Muscle of back (tissue), 11 donors: ENCODE measurements around the gene DPP3. TPM values are rescaled to one million over a fixed set of nuclear protein-coding genes. Genes with fewer than 3 reads are reported as not detected.

ENCODE experiments used
- DNase-seq, 3 donors: peaks; one replicate each; pipeline versions ENCODE4 v3.0.0 to v3.0.0-alpha.2; 2013
- polyA plus RNA-seq, 10 donors: library from polyadenylated mRNA; unstranded; fragments of 120-200 nt; gene quantifications; one replicate each; pipeline ENCODE4 v1.2.1, GENCODE V29; 2013; ENCODE audit not compliant: insufficient read length in 10 of 10

DPP3 gene
- polyA plus RNA-seq, 10 donors: 18.5 to 24.1 (median 20.9) TPM

GRCh38 chr11:66556086-66556485 lies 75.9 kb downstream of the DPP3 start:
- no peak for DNase-seq

GRCh38 chr11:66557733-66558326 lies 77.6 kb downstream of the DPP3 start:
- DNase-seq: no peak

Other genes starting within 250 kb of the DPP3 start
- gene KLC2, start 222.7 kb upstream of the DPP3 start, polyA plus RNA-seq: 10 to 100 TPM; 14.6 to 17.3 (median 16.0) TPM
- 100 to 1,000 TPM in 1 of 10 donors, 10 to 100 TPM in 9; 74.8 to 101 (median 86.7) TPM for gene RAB1B, start 211.8 kb upstream of the DPP3 start, polyA plus RNA-seq
- gene CNIH2, start 202.3 kb upstream of the DPP3 start, polyA plus RNA-seq: 1 to 10 TPM; 2.2 to 5.3 (median 3.9) TPM
- 10 to 100 TPM; 33.5 to 59.4 (median 44.9) TPM for gene YIF1A, start 191.3 kb upstream of the DPP3 start, polyA plus RNA-seq
- gene TMEM151A, start 188.5 kb upstream of the DPP3 start, polyA plus RNA-seq: under 1 TPM in 1 of 10 donors, not detected in 9; 0.08 TPM
- gene CD248, start 163.4 kb upstream of the DPP3 start, polyA plus RNA-seq: 100 to 1,000 TPM in 4 of 10 donors, 10 to 100 TPM in 6; 68.8 to 142 (median 96.3) TPM
- 1 to 10 TPM; 3.9 to 8.1 (median 6.0) TPM for gene RIN1, start 144.0 kb upstream of the DPP3 start, polyA plus RNA-seq
- gene BRMS1, start 135.3 kb upstream of the DPP3 start, polyA plus RNA-seq: 10 to 100 TPM; 17.6 to 23.3 (median 19.3) TPM
- gene B4GAT1, start 132.8 kb upstream of the DPP3 start, polyA plus RNA-seq: 10 to 100 TPM; 16.9 to 25.0 (median 21.3) TPM
- gene SLC29A2, start 108.7 kb upstream of the DPP3 start, polyA plus RNA-seq: 10 to 100 TPM; 14.5 to 30.4 (median 24.5) TPM
- gene NPAS4, start 59.4 kb upstream of the DPP3 start, polyA plus RNA-seq: under 1 TPM; 0.05 to 0.58 (median 0.14) TPM
- 10 to 100 TPM; 43.8 to 58.6 (median 50.7) TPM for gene MRPL11, start 41.6 kb upstream of the DPP3 start, polyA plus RNA-seq
- gene PELI3, start 13.5 kb upstream of the DPP3 start, polyA plus RNA-seq: 1 to 10 TPM; 4.2 to 6.3 (median 5.8) TPM
- 10 to 100 TPM; 11.6 to 31.7 (median 18.2) TPM for gene BBS1, start 30.2 kb downstream of the DPP3 start, polyA plus RNA-seq
- gene ZDHHC24, start 65.6 kb downstream of the DPP3 start, polyA plus RNA-seq: 1 to 10 TPM; 2.8 to 4.6 (median 3.6) TPM
- 100 to 1,000 TPM in 3 of 10 donors, 10 to 100 TPM in 6, 1 to 10 TPM in 1; 6.4 to 159 (median 82.9) TPM for gene ACTN3, start 66.5 kb downstream of the DPP3 start, polyA plus RNA-seq
- gene CTSF, start 88.2 kb downstream of the DPP3 start, polyA plus RNA-seq: 10 to 100 TPM; 21.3 to 39.9 (median 27.2) TPM
- gene CCDC87, start 112.6 kb downstream of the DPP3 start, polyA plus RNA-seq: under 1 TPM in 6 of 10 donors, not detected in 4; 0.10 to 0.18 (median 0.13) TPM
- gene CCS, start 112.8 kb downstream of the DPP3 start, polyA plus RNA-seq: 10 to 100 TPM; 27.3 to 47.6 (median 31.5) TPM
- gene RBM14, start 136.2 kb downstream of the DPP3 start, polyA plus RNA-seq: 10 to 100 TPM; 32.0 to 50.8 (median 39.0) TPM
- gene RBM4, start 158.3 kb downstream of the DPP3 start, polyA plus RNA-seq: 100 to 1,000 TPM; 123 to 167 (median 133) TPM
- gene RBM4B, start 197.5 kb downstream of the DPP3 start, polyA plus RNA-seq: 10 to 100 TPM; 26.5 to 46.8 (median 34.4) TPM
- 10 to 100 TPM in 7 of 10 donors, 1 to 10 TPM in 3; 6.4 to 23.2 (median 13.5) TPM for gene SPTBN2, start 248.8 kb downstream of the DPP3 start, polyA plus RNA-seq